NCI-H2081 (cell line): ENCODE measurements around the gene PREPL.
"Not testable (repeated sequence)": the region's sequence is repeated elsewhere in the genome, so short reads cannot be mapped to it uniquely, and the experiment has no call there.

Experiments
- DNase-seq, 2 experiments: peaks; one replicate each; lab custom pipeline; 2025; lab: John Stamatoyannopoulos, UW

Gene PREPL

DNA sequence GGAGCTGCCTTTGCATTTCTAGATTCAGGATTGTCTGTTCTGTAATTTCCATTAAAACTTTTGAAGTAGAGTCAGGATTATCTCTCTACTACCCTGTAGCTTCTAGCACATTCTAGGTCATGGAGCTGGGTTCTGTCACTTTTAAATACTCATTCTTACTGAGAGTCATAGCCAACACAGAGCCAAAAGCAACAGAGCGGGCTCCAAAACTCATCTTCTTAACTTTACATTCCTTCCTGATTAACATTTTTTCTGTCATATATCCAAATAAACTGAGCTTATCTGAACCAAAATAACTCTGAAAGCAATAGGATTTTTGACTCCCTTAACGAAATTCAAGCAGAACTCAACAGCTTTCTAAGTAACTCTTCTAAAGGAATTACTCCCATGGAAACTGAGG, 12.9 kb downstream of the PREPL start:
- DNase-seq: no peak

- no peak for DNase-seq
These were observed 13.8 kb downstream of the PREPL start for GRCh38 chr2:44347526-44347925.

DNA sequence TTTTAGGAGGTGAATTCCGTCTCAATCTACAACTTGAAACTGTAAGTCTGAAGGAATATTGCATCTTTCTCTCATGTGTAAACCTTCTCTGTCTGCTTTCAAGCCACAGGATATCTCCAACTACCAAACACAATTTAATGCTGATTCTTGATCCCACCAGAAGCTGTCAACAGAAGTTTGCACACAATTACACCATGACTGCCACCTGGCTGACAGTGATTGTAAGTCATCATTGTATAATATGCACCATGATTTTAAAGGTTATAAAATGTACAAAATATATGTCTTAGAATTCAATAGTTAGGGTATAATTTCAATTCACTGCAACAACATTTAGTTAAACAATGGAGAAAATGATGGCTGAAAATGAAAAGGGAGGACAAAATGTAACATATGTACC, 18.4 kb downstream of the PREPL start:
- peak; percentile 9 to 56 for DNase-seq

DNA sequence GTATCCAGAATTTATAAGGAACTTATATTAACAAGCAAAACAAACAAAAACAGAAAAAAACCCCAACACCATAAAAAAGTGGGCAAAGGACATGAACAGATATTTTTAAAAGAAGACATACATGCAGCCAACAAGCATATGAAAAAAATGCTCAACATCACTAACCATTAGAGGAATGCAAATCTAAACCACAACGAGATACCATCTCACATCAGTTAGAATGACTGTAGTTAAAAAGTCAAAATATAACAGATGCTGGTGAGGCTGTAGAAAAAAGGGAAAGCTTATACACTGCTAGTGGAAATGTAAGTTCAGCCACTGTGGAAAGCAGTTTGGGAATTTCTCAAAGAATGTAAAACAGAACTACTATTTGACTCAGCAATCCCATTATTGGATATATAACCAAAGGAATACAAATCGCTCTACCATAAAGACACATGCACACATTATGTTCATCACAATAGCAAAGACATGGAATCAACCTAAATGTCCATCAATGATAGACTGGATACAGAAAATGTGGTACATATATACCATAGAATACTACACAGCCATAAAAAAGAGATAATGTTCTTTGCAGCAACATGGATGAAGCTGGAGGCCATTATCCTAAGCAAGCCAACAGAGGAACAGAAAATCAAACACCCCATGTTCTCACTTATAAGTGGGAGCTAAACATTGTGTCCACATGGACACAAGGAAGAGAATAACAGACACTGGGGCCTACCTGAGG, 25.3 kb downstream of the PREPL start:
- no peak for DNase-seq

DNA sequence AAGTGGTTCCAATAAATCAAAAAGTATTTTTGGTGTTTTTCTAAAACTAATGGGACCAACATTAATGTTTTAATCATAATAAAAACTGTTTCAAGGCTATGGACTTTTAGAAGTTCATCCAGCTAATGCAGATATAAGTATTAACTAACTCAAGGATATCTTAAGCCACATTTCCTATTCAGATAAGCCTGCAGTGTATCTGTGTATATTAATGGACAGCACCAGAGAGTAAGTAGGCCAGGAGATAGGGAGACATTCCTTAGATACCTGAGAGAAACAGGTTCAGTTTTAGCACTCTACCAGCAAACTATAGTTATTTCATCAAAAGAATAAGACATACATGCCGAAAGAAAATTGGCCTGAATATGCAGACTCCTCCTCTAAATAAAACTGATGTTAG, 27.3 kb downstream of the PREPL start:
- no peak for DNase-seq

- DNase-seq: no peak
These were observed 30.5 kb downstream of the PREPL start for GRCh38 chr2:44330801-44331200.

DNA sequence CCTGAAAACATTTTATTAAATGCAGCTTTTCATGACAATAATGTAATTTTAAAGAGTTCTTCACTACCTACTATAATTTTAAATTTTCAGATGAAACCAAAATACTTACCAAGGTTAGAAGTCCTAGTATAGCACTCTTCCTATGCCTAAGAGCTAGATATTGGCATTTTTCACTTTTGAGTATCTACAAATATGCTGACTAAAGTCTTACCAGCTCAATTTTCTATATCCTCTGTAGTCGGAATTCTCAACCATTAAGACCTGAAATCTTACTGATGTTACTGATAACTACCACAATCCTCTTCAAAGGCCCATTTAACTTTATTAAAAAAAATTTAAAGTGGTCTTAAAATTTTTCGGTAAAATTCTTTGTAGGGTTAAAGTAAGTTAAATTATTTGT, 32.0 kb downstream of the PREPL start:
- DNase-seq: no peak

DNA sequence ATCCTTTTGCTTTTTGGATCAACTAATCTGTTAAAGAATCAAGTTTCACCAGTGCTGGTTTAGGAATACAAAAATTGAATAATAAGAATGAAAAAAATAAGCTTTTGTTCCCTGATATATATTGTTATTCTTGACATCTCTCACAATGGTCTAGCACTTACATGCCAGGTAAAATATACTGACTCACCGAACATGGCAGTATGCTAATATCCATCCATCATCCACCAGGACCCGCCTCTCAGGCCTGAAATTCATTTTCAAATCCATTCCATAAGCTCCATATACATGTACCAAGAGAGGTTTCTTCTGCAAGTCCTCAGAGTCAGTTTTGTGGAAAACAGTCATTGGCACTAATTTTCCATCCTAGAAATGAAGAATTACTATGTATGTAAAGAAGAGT, 32.5 kb downstream of the PREPL start:
- no peak for DNase-seq

- DNase-seq: no peak
These were observed 34.6 kb downstream of the PREPL start for GRCh38 chr2:44326548-44327264.

GRCh38 chr2:44325897-44326296, 35.4 kb downstream of the PREPL start:
- no peak for DNase-seq

DNA sequence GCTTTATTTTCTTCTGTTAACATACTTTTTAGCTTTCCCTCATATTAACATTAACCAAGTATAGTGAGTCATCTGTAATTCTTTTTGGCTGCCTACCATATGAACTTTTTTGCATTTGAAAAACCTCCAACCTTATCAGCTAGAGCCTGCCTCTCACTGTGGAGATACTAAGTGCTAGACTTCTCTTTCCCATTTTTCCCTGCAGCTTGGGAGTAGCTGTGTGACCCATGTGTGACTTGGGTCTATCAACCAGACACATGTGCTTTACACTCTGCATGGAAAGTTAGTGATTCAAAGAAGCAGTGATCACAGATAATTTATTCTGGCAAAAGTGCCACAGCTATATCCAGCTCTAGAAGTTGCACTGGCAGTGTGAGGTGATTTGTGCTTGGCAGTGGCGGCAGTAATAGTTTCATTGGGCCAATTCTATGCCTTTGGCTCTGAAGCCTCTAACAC, 36.3 kb downstream of the PREPL start:
- DNase-seq: no peak

GRCh38 chr2:44321360-44321759, 39.9 kb downstream of the PREPL start:
- no peak for DNase-seq

DNA sequence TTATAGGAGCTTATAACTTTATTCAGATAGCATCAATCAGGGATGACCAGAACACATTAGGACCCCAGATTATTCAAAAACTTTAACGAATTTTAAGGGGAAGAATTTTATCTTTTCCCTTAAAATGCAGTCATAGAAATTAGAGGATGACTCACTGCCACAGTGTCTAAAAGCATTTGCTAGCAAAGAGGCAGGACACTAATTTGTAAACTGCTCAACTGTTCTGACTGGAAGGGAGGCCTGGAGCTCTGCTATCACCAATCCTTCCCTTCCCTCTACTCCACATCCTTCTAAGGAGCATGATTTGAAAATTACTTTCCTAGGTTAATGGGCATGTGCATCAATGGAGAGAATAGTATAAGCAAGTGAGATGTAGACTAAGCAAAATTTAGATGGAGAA, 40.5 kb downstream of the PREPL start:
- DNase-seq: no peak

GRCh38 chr2:44315945-44316344, 45.3 kb downstream of the PREPL start:
- DNase-seq: no peak

DNA sequence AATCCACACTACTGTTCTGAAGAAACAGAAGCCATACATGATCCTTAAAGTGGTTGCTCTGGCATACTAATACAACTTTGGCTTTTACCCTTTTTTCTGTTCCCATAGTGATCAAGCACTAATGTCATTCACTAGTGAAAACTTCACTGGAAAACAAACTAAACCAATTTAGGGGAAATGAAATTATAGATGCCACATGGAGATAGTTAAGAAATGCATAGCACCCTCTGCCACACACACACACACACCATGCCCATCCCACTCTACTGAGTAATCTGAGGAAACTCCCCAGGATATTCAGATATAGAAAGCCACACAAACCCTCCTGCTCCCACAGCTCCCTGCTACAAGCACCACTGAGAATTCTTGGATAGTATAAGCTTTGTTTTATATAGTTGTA, 46.9 kb downstream of the PREPL start:
- no peak for DNase-seq

DNA sequence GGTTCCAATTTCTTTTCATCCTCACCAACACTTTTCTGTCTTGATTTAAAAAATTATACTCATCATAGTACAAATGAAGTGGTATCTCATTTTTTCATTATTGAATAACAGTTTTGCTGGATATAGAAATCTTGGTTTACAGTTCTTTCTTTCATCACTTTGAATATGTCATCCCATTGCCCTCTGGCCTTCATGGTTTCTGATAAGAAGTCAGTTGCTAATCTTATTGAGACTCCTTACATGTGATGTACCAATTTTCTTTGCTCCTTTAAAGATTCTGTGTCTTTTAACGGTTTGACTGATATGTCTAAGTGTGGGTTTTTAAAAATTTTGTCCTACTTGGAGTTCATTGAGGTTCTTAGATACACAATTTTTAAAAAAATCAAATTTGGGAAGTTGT, 51.0 kb downstream of the PREPL start:
- no peak for DNase-seq

- DNase-seq: no peak
These were observed 55.4 kb downstream of the PREPL start for GRCh38 chr2:44305882-44306281.

- DNase-seq: no peak
These were observed 57.0 kb downstream of the PREPL start for GRCh38 chr2:44304258-44304657.

DNA sequence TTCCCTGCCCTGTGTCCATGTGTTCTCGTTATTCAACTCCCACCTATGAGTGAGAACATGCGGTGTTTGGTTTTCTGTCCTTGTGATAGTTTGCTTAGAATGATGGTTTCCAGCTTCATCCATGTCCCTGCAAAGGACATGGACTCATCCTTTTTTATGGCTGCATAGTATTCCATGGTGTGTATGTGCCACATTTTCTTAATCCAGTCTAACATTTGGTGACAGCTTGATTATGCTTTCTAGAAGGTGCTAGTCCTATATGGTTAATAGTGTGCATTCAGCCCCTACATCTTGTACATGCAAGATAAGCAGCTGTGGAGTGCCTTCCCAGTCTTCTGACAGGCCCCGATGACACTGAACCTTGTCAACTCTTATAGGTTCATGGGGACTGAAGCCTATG, 57.5 kb downstream of the PREPL start:
- not testable (repeated sequence) for DNase-seq

DNA sequence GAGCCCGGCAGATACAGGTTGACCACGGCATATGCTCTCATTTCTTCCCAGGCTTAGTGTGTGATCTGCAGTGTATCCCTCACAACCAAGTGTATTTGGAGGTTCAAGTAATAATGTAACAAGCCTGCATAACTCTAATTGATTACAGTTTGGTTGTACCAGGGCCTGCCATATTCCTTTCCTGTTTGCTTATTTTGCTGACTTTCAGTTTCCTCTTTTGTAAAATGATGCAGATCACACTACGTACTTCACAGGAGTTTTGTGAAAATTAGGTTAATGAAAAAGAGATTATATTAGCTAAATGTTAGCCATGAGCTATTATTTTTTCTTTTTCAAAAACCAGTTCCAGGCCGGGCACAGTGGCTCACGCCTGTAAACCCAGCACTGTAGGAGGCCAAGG, 60.2 kb downstream of the PREPL start:
- DNase-seq: no peak

DNA sequence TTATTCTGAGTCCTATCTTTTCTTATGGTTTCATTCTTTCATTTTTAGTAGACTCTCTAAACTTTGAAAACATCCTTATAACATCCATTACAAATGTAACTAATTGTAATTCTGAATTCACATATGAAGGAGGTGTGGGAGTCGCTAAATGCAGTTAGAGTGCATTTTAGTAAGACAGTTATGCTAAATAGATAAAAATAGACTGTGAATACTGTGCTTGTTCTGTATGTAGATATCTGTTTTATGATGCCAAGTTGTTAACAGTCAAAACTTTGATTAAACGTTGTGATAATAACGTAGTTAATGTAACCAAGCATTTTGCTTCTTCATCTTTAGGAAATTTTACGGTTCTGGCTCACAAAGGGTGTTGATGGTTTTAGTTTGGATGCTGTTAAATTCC, 61.7 kb downstream of the PREPL start:
- DNase-seq: no peak

- DNase-seq: no peak
These were observed 63.9 kb downstream of the PREPL start for GRCh38 chr2:44297431-44297830.

- DNase-seq: no peak
These were observed 64.6 kb downstream of the PREPL start for GRCh38 chr2:44296653-44297052.
